ENCODE data around the gene EYS.

EYS gene

GRCh38 chr6:64889144-64889543, 817.9 kb downstream of the EYS start:
- Histone ChIP-seq H3K4me3 (ENCODE audit: low read length) (no peak overlapping the region), H3K36me3 (ENCODE audit: control insufficient read depth, low read length) (no peaks in the 10 kb centered on the region), H3K9me2 (replicated peaks; ENCODE audit: control insufficient read depth, low read length) (no peaks in the 10 kb centered on the region), H3K4me1 (ENCODE audit: control insufficient read depth, low read length) (no peaks in the 10 kb centered on the region), H4K20me1 (ENCODE audit: control insufficient read depth, insufficient read depth, low read depth, low read length) (no peaks in the 10 kb centered on the region), H3F3A (ENCODE audit: control insufficient read depth, insufficient read depth) (no peaks in the 10 kb centered on the region), H3K4me2 (ENCODE audit: low read length) (no peak overlapping the region), H3K9me3 (ENCODE audit: control insufficient read depth, insufficient read depth, low read length) (no peaks in the 10 kb centered on the region), H3K27ac (ENCODE audit: low read depth, low read length) (no peak overlapping the region), H3K27me3 (ENCODE audit: control insufficient read depth, low read length) (no peaks in the 10 kb centered on the region), H3K79me2 (ENCODE audit: control insufficient read depth, low read length) (no peaks in the 10 kb centered on the region)
- TF ChIP-seq EZH2phosphoT487 (IDR thresholded peaks at IDR 0.05; ENCODE audit: borderline replicate concordance, low read length), result no peak

GRCh38 chr6:64874776-64875175, 832.2 kb downstream of the EYS start:
- Histone ChIP-seq H3K79me2 (ENCODE audit: control insufficient read depth, low read length) (no peaks in the 10 kb centered on the region), H3K9me3 (ENCODE audit: control insufficient read depth, insufficient read depth, low read length) (no peaks in the 10 kb centered on the region), H3K9me2 (replicated peaks; ENCODE audit: control insufficient read depth, low read length) (no peaks in the 10 kb centered on the region; the same call in 1 of the 2 replicates), H3K4me3 (ENCODE audit: low read length) (no peak overlapping the region), H3K27ac (ENCODE audit: low read depth, low read length) (no peak overlapping the region), H3K4me1 (ENCODE audit: control insufficient read depth, low read length) (no peaks in the 10 kb centered on the region), H3K4me2 (ENCODE audit: low read length) (no peak overlapping the region), H4K20me1 (ENCODE audit: control insufficient read depth, insufficient read depth, low read depth, low read length) (no peaks in the 10 kb centered on the region), H3F3A (ENCODE audit: control insufficient read depth, insufficient read depth) (no peaks in the 10 kb centered on the region), H3K27me3 (ENCODE audit: control insufficient read depth, low read length) (no peaks in the 10 kb centered on the region), H3K36me3 (ENCODE audit: control insufficient read depth, low read length) (no peaks in the 10 kb centered on the region)
- no peak for TF ChIP-seq CTCF (IDR thresholded peaks at IDR 0.05; ENCODE audit: low read depth, low read length, poor library complexity, severe bottlenecking)
- TF ChIP-seq EZH2phosphoT487 (IDR thresholded peaks at IDR 0.05; ENCODE audit: borderline replicate concordance, low read length), result no peak

GRCh38 chr6:64872633-64873032, 834.4 kb downstream of the EYS start:
- no peaks in the 10 kb centered on the region for H3F3A ChIP-seq (ENCODE audit: control insufficient read depth, insufficient read depth)
- no peaks in the 10 kb centered on the region for H3K9me3 ChIP-seq (ENCODE audit: control insufficient read depth, insufficient read depth, low read length)
- H3K4me2 ChIP-seq (ENCODE audit: low read length), result no peak overlapping the region
- H3K27me3 ChIP-seq (ENCODE audit: control insufficient read depth, low read length), result no peaks in the 10 kb centered on the region
- H3K9me2 ChIP-seq (replicated peaks; ENCODE audit: control insufficient read depth, low read length), result no peaks in the 10 kb centered on the region
- no peak for TF ChIP-seq EZH2phosphoT487 (IDR thresholded peaks at IDR 0.05; ENCODE audit: borderline replicate concordance, low read length)
- TF ChIP-seq CTCF (IDR thresholded peaks at IDR 0.05; ENCODE audit: low read depth, low read length, poor library complexity, severe bottlenecking), result no peak
- no peaks in the 10 kb centered on the region for H3K36me3 ChIP-seq (ENCODE audit: control insufficient read depth, low read length)
- no peaks in the 10 kb centered on the region for H4K20me1 ChIP-seq (ENCODE audit: control insufficient read depth, insufficient read depth, low read depth, low read length)
- no peak overlapping the region for H3K4me3 ChIP-seq (ENCODE audit: low read length)
- no peaks in the 10 kb centered on the region for H3K79me2 ChIP-seq (ENCODE audit: control insufficient read depth, low read length)
- H3K27ac ChIP-seq (ENCODE audit: low read depth, low read length), result no peak overlapping the region
- H3K4me1 ChIP-seq (ENCODE audit: control insufficient read depth, low read length), result no peaks in the 10 kb centered on the region

GRCh38 chr6:64861039-64861651, 845.9 kb downstream of the EYS start:
- no peak overlapping the region for H3K4me3 ChIP-seq (ENCODE audit: low read length)
- no peaks in the 10 kb centered on the region for H3K9me2 ChIP-seq (replicated peaks; ENCODE audit: control insufficient read depth, low read length)
- no peaks in the 10 kb centered on the region for H3K36me3 ChIP-seq (ENCODE audit: control insufficient read depth, low read length)
- no peak overlapping the region for H3K4me2 ChIP-seq (ENCODE audit: low read length)
- H3K9me3 ChIP-seq (ENCODE audit: control insufficient read depth, insufficient read depth, low read length), result no peaks in the 10 kb centered on the region
- H3F3A ChIP-seq (ENCODE audit: control insufficient read depth, insufficient read depth), result no peaks in the 10 kb centered on the region
- H3K79me2 ChIP-seq (ENCODE audit: control insufficient read depth, low read length), result no peaks in the 10 kb centered on the region
- no peaks in the 10 kb centered on the region for H3K4me1 ChIP-seq (ENCODE audit: control insufficient read depth, low read length)
- H3K27me3 ChIP-seq (ENCODE audit: control insufficient read depth, low read length), result no peaks in the 10 kb centered on the region
- TF ChIP-seq EZH2phosphoT487 (IDR thresholded peaks at IDR 0.05; ENCODE audit: borderline replicate concordance, low read length) (no peak), CTCF (IDR thresholded peaks at IDR 0.05; ENCODE audit: low read depth, low read length, poor library complexity, severe bottlenecking) (no peak)
- no peak overlapping the region for H3K27ac ChIP-seq (ENCODE audit: low read depth, low read length)
- no peaks in the 10 kb centered on the region for H4K20me1 ChIP-seq (ENCODE audit: control insufficient read depth, insufficient read depth, low read depth, low read length)
